Trophoblast cell (in vitro differentiated cells and primary cell): Measurements from ENCODE around the gene NTSR2.

Experiments used
- DNase-seq, 2 donors: peaks; one replicate each; pipeline ENCODE4 v3.0.0-alpha.2; 2016
- H2AFZ ChIP-seq: 2 replicates; pipeline ENCODE4 v1.6.1; 2013; ENCODE audit warnings: low read length, moderate library complexity, mild to moderate bottlenecking; ENCODE audit not compliant: insufficient read depth, poor library complexity
- H2AK5ac ChIP-seq: 2 replicates; pipeline ENCODE4 v1.6.1; 2013; ENCODE audit warnings: mild to moderate bottlenecking, low read length
- H2BK120ac ChIP-seq: 2 replicates; pipeline ENCODE4 v1.6.1; 2013; ENCODE audit warnings: low read length, mild to moderate bottlenecking, moderate library complexity; ENCODE audit not compliant: insufficient read depth, poor library complexity
- H2BK12ac ChIP-seq: 2 replicates; pipeline ENCODE4 v1.6.1; 2013; ENCODE audit warnings: mild to moderate bottlenecking, low read length, moderate library complexity
- H2BK5ac ChIP-seq: 2 replicates; pipeline ENCODE4 v1.6.1; 2013; ENCODE audit warnings: low read length, low read depth, moderate library complexity, mild to moderate bottlenecking; ENCODE audit not compliant: poor library complexity
- H3K14ac ChIP-seq: 2 replicates; pipeline ENCODE4 v1.6.1; 2013; ENCODE audit warnings: mild to moderate bottlenecking, low read length
- H3K18ac ChIP-seq: 2 replicates; pipeline ENCODE4 v1.6.1; 2013; ENCODE audit warnings: mild to moderate bottlenecking, low read length
- H3K23ac ChIP-seq: 2 replicates; pipeline ENCODE4 v1.6.1; 2013; ENCODE audit warnings: low read length
- H3K27ac ChIP-seq: 2 replicates; pipeline ENCODE4 v1.5.1; 2013; ENCODE audit warnings: low read depth, mild to moderate bottlenecking, inconsistent platforms, low read length, moderate library complexity
- H3K27me3 ChIP-seq: 2 replicates; pipeline ENCODE4 v1.6.1; 2013; ENCODE audit warnings: inconsistent platforms, mild to moderate bottlenecking, low read length, moderate library complexity; ENCODE audit not compliant: insufficient read depth
- H3K36me3 ChIP-seq, 2 experiments: 1 replicate in 1 of 2; 2 replicates in 1 of 2; pipeline ENCODE4 v1.6.1; 2013; ENCODE audit warnings: low read length in 2 of 2, mild to moderate bottlenecking in 2 of 2, moderate library complexity in 1 of 2; ENCODE audit not compliant: insufficient read depth in 2 of 2, control insufficient read depth in 1 of 2
- H3K4ac ChIP-seq: 2 replicates; pipeline ENCODE4 v1.6.1; 2013; ENCODE audit warnings: low read depth, mild to moderate bottlenecking, low read length, moderate library complexity
- H3K4me1 ChIP-seq, 2 experiments: 1 replicate in 1 of 2; 2 replicates in 1 of 2; pipeline ENCODE4 v1.6.1; 2013; ENCODE audit warnings: low read length in 2 of 2, mild to moderate bottlenecking in 2 of 2, moderate library complexity in 1 of 2; ENCODE audit not compliant: insufficient read depth in 2 of 2, control insufficient read depth in 1 of 2
- H3K4me2 ChIP-seq: 2 replicates; pipeline ENCODE4 v1.6.1; 2013; ENCODE audit warnings: inconsistent platforms, mild to moderate bottlenecking, low read length, moderate library complexity
- H3K4me3 ChIP-seq: 2 replicates; pipeline ENCODE4 v1.5.1; 2013; ENCODE audit warnings: mild to moderate bottlenecking, low read depth, low read length, inconsistent platforms
- H3K79me1 ChIP-seq: one replicate; pipeline ENCODE4 v1.6.1; 2013; ENCODE audit warnings: low read length
- H3K79me2 ChIP-seq: 2 replicates; pipeline ENCODE4 v1.6.1; 2013; ENCODE audit warnings: low read length, mild to moderate bottlenecking; ENCODE audit not compliant: control insufficient read depth, insufficient read depth, poor library complexity
- H3K9ac ChIP-seq: 2 replicates; pipeline ENCODE4 v1.6.1; 2013; ENCODE audit warnings: mild to moderate bottlenecking, low read length
- H3K9me3 ChIP-seq: 2 replicates; pipeline ENCODE4 v1.6.1; 2013; ENCODE audit warnings: low read depth, mild to moderate bottlenecking, control low read depth, inconsistent platforms, low read length; ENCODE audit not compliant: insufficient read depth
- H4K12ac ChIP-seq: 2 replicates; pipeline ENCODE4 v1.6.1; 2013; ENCODE audit warnings: low read depth, mild to moderate bottlenecking, low read length, moderate library complexity
- H4K8ac ChIP-seq: 2 replicates; pipeline ENCODE4 v1.6.1; 2013; ENCODE audit warnings: low read depth, mild to moderate bottlenecking, low read length, moderate library complexity
- H4K91ac ChIP-seq: one replicate; pipeline ENCODE4 v1.6.1; 2013; ENCODE audit warnings: low read depth, mild to moderate bottlenecking, low read length, moderate library complexity
- WGBS: extraction: QIAGEN DNeasy Blood & Tissue Kit; methylation state at CpG from one replicate; pipeline ENCODE4 v1.1.7; 2013; ENCODE audit warnings: missing lambda C conversion rate; ENCODE audit not compliant: insufficient read length, insufficient coverage; ENCODE audit errors: extremely low coverage; 5-methylcytosine and 5-hydroxymethylcytosine counted together

The NTSR2 gene

DNA sequence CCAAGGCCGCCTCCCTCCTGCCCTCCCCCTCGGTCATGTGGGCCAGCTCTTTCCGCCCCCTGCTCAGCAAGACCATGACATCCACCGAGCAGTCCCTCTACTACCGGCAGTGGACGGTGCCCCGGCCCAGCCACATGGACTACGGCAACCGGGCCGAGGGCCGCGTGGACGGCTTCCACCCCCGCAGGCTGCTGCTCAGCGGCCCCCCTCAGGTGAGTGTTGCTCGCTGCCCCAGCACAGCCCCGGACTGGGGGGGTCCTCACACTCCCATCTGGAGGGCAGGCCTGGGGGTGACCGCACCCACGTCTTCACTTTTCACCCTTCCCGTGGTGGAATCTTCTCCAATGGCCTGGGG lies 51.3 kb downstream of the NTSR2 start:
- Histone ChIP-seq H3K36me3 (peaks cover 12 to 17% of the 10 kb centered on the region in 2 experiments), H4K8ac (no peak overlapping the region), H3K79me2 (no peaks in the 10 kb centered on the region), H3K4me1 (peaks cover 3% of the 10 kb centered on the region in 2 experiments), H3K79me1 (no peaks in the 10 kb centered on the region), H3K9me3 (no peaks in the 10 kb centered on the region), H3K9ac (no peak overlapping the region), H3K4me3 (no peak overlapping the region), H2BK5ac (no peak overlapping the region), H3K23ac (no peak overlapping the region), H3K4ac (no peak overlapping the region), H3K4me2 (no peak overlapping the region), H4K12ac (no peak overlapping the region), H2AFZ (no peak overlapping the region), H3K27me3 (no peaks in the 10 kb centered on the region), H2BK120ac (no peak overlapping the region), H3K18ac (no peak overlapping the region), H3K14ac (no peak overlapping the region), H3K27ac (no peak overlapping the region), H4K91ac (no peak overlapping the region), H2AK5ac (no peak overlapping the region), H2BK12ac (no peak overlapping the region)
- WGBS: no CpG with 5 or more reads among the region's 20 CpGs
- DNase-seq: no peak

DNA sequence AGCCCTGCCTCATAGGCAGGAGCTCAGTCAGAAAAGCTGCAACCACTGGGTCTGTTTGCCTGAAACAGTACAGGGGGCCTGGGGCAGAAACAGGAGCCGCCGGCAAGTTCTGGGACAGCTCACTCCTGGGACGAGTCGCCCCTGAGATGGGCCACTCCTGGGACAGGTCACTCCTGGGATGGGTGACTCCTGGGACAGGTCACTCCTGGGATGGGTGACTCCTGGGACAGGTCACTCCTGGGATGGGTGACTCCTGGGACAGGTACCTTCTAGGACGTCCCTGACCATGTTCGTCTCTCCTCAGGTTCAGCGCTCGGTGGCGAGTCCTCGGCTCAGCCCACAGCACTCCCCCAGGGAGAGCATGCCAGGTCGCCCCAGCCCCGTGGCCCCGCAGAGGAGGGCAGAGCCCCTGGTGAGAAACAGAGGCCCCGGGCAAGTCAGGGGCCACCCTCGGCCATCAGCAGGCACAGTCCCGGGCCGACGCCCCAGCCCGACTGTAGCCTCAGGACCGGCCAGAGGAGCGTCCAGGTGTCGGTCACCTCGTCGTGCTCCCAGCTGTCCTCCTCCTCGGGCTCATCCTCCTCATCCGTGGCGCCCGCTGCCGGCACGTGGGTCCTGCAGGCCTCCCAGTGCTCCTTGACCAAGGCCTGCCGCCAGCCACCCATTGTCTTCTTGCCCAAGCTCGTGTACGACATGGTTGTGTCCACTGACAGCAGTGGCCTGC lies 51.8 kb downstream of the NTSR2 start:
- Histone ChIP-seq H3K4ac (no peak overlapping the region), H3K18ac (no peak overlapping the region), H3K79me1 (no peaks in the 10 kb centered on the region), H2BK12ac (no peak overlapping the region), H3K4me2 (no peak overlapping the region), H2BK5ac (no peak overlapping the region), H3K4me3 (no peak overlapping the region), H4K8ac (no peak overlapping the region), H3K27ac (no peak overlapping the region), H3K14ac (no peak overlapping the region), H3K36me3 (peaks cover 12 to 17% of the 10 kb centered on the region in 2 experiments), H4K12ac (no peak overlapping the region), H3K9ac (no peak overlapping the region), H3K9me3 (no peaks in the 10 kb centered on the region), H2AK5ac (no peak overlapping the region), H3K27me3 (no peaks in the 10 kb centered on the region), H2BK120ac (no peak overlapping the region), H3K79me2 (no peaks in the 10 kb centered on the region), H3K4me1 (peaks cover 3% of the 10 kb centered on the region in 2 experiments), H2AFZ (no peak overlapping the region), H4K91ac (no peak overlapping the region), H3K23ac (no peak overlapping the region)
- WGBS: no CpG with 5 or more reads among the region's 33 CpGs
- DNase-seq: no peak

DNA sequence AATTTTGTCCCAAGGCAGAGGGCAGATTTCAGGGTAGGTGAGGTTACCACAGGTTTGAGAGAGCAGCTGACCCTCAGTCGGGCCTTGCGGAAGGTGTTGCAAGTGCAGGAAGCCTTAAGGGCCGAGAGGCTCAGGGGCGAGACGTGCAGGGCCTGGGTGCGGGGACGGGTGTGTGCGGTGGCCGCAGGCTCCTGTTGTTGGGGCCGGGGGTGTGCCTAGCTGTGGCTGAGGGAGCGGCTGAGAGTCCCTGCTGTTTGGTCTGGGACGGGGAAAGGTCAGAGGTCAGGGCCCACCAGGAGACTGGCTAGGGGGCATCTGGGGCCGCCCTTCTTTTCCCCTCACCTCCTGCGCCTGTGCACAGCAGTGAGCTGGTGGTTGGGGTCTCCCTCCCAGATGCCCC lies 52.5 kb downstream of the NTSR2 start:
- Histone ChIP-seq H3K9me3 (no peaks in the 10 kb centered on the region), H2AK5ac (no peak overlapping the region), H3K27me3 (no peaks in the 10 kb centered on the region), H4K91ac (no peak overlapping the region), H3K18ac (no peak overlapping the region), H2BK5ac (no peak overlapping the region), H3K4me2 (no peak overlapping the region), H4K8ac (no peak overlapping the region), H3K79me2 (no peaks in the 10 kb centered on the region), H3K23ac (no peak overlapping the region), H3K79me1 (no peaks in the 10 kb centered on the region), H3K36me3 (peaks cover 14 to 17% of the 10 kb centered on the region in 2 experiments), H3K4ac (no peak overlapping the region), H3K4me3 (no peak overlapping the region), H3K14ac (no peak overlapping the region), H3K9ac (no peak overlapping the region), H2AFZ (no peak overlapping the region), H2BK120ac (no peak overlapping the region), H4K12ac (no peak overlapping the region), H3K4me1 (peaks cover under 1% of the 10 kb centered on the region in 2 experiments), H2BK12ac (no peak overlapping the region), H3K27ac (no peak overlapping the region)
- no CpG with 5 or more reads among the region's 14 CpGs for WGBS
- no peak for DNase-seq

DNA sequence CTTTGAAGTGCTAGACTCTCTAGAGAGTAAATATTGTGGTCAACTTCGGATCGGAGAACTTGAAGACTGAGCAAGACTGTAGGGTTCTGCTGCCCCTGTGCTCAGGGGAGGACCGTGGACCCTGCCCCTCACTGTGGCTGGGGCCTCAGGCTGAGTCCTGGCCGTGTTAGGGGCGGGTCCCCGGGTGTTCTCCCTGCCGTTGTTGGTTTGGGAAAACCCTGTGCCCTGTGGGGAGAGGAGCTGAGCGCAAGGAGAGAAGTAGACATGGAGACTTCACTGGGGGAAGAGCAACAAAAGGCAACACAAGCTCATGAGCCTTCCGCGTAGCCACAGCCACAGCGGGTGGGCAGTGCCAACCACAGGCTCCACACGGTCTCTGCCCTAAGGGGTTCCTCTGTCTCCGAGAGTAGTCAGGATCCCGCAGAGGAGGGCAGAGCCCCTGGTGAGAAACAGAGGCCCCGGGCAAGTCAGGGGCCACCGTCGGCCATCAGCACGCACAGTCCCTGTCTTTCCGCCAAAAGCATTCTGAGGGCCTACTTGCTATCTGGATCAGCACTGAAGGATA lies 53.1 kb downstream of the NTSR2 start:
- Histone ChIP-seq H3K79me2 (no peaks in the 10 kb centered on the region), H3K9ac (no peak overlapping the region), H3K14ac (no peak overlapping the region), H2AFZ (no peak overlapping the region), H3K18ac (no peak overlapping the region), H2BK120ac (no peak overlapping the region), H2BK12ac (no peak overlapping the region), H3K36me3 (peaks cover 16 to 17% of the 10 kb centered on the region in 2 experiments), H3K23ac (no peak overlapping the region), H4K12ac (no peak overlapping the region), H2AK5ac (no peak overlapping the region), H3K4ac (no peak overlapping the region), H2BK5ac (no peak overlapping the region), H3K4me2 (no peak overlapping the region), H3K79me1 (no peaks in the 10 kb centered on the region), H4K91ac (no peak overlapping the region), H3K27me3 (no peaks in the 10 kb centered on the region), H4K8ac (no peak overlapping the region), H3K9me3 (no peaks in the 10 kb centered on the region), H3K4me3 (no peak overlapping the region), H3K27ac (no peak overlapping the region), H3K4me1 (no peaks in the 10 kb centered on the region)
- WGBS: no CpG with 5 or more reads among the region's 19 CpGs
- DNase-seq: no peak
